ENCODE results near the gene ROBO2. TPM values are rescaled to one million over a fixed set of nuclear protein-coding genes. Genes with fewer than 3 reads are reported as not detected.

The ROBO2 gene
- total RNA-seq, 1 experiment from 2014 or later, result 0.07 TPM

- Histone ChIP-seq H3K4me3 (no peak overlapping the region), H3K9me3 (no peaks in the 10 kb centered on the region), H3K27me3 (no peaks in the 10 kb centered on the region), H3K36me3 (no peaks in the 10 kb centered on the region)
- no peak for DNase-seq
Observed at GRCh38 chr3:77319711-77320110, 279.8 kb downstream of the ROBO2 start.

- no peaks in the 10 kb centered on the region for H3K27me3 ChIP-seq
Observed at GRCh38 chr3:77320514-77320913, 280.6 kb downstream of the ROBO2 start.

DNA sequence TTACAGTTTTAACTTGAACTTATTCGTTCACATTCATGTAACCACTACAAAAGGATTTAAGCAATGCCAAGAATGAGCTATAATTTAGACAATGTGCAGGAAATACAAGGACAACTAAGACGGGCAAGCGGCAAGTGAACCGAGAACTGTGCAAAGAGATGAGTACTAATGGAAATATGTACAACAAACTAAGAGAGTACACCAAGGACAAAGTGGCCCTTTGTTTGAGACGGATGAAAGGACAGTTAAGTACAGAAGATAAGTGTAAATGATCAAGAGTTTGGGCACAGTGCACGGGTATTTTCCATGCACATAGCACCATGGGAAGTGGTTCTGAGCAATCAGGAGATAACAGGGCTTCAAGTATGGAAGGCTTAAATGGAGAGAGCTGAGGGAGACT lies 281.7 kb downstream of the ROBO2 start:
- H3K36me3 ChIP-seq, result no peaks in the 10 kb centered on the region
- H3K27me3 ChIP-seq, result no peaks in the 10 kb centered on the region
- DNase-seq, result no peak

More at GRCh38 chr3:77320514-77320913, 280.6 kb downstream of the ROBO2 start:
- Histone ChIP-seq H3K4me3 (no peak overlapping the region), H3K9me3 (no peaks in the 10 kb centered on the region), H3K36me3 (no peaks in the 10 kb centered on the region)
- no peak for DNase-seq

GRCh38 chr3:77323626-77324025 lies 283.7 kb downstream of the ROBO2 start:
- no peak for DNase-seq
- H3K4me3 ChIP-seq, result no peak overlapping the region
- H3K36me3 ChIP-seq, result no peaks in the 10 kb centered on the region
- no peaks in the 10 kb centered on the region for H3K27me3 ChIP-seq
- no peaks in the 10 kb centered on the region for H3K9me3 ChIP-seq

More for the DNA sequence above, 281.7 kb downstream of the ROBO2 start:
- Histone ChIP-seq H3K4me3 (no peak overlapping the region), H3K9me3 (no peaks in the 10 kb centered on the region)

- H3K4me3 ChIP-seq, result no peak overlapping the region
- DNase-seq, result no peak
- H3K27me3 ChIP-seq, result no peaks in the 10 kb centered on the region
- H3K36me3 ChIP-seq, result no peaks in the 10 kb centered on the region
- H3K9me3 ChIP-seq, result no peaks in the 10 kb centered on the region
Observed at GRCh38 chr3:77324105-77324504, 284.2 kb downstream of the ROBO2 start.

DNA sequence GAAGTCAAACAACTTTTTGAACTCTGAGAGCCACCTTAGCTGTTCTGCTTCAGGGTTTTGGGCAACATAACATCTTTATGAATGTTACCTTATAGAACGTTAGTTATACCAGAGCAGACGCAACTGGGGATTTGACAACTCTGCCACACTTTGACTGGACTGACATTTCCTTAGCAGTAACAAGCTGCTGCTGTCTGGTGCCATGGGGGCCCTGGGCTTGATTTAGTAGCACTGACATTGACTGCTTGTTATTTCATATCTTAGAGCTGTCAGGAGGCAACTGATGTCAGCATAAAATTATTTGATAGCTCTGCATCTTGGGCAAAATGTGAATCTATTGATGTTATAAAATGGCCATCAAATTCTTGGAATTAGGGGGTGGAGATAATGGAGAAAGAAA lies 285.4 kb downstream of the ROBO2 start:
- Histone ChIP-seq H3K27me3 (no peaks in the 10 kb centered on the region), H3K4me3 (no peak overlapping the region), H3K36me3 (no peaks in the 10 kb centered on the region), H3K9me3 (no peaks in the 10 kb centered on the region)
- DNase-seq, result no peak

DNA sequence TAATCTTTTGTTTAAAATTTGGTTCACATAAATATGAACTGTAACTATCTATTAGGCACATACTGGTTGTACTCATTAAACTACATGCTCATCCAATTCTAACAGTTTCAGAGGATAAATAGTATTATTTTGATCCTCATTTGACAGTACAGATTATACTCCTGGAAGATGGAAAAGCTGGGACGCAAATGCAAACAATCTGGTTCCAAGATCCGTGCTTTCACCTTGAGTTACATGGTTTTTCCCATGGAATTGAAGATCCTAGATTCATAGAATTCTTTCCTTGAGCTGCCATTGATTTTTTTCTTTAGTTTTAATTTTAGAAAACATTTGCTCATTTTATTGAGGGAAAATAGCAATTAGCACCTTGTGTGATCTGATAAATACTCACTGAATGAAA lies 285.8 kb downstream of the ROBO2 start:
- Histone ChIP-seq H3K9me3 (no peaks in the 10 kb centered on the region), H3K36me3 (no peaks in the 10 kb centered on the region), H3K4me3 (no peak overlapping the region), H3K27me3 (no peaks in the 10 kb centered on the region)
- DNase-seq, result no peak

DNA sequence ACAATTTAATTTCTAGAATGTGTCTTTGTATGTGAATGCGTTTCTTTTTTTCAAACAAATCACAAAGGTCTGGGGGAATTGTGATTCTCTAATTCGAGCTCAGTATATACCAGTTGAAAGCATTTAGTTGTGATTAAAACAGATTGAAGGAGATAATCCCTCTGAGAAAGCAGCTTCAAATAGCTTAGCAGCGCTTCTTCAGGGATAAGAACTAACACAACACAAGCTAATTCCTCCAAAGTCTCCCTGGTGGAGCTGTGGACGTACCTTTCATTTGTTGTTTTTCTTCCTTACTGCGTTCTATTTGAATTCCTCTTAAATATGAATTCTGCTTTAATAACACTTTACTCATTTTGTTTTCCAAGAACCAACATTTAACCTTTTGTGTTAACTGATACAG lies 286.7 kb downstream of the ROBO2 start:
- no peaks in the 10 kb centered on the region for H3K27me3 ChIP-seq
- no peak for DNase-seq
- no peak overlapping the region for H3K4me3 ChIP-seq
- no peaks in the 10 kb centered on the region for H3K9me3 ChIP-seq
- H3K36me3 ChIP-seq, result no peaks in the 10 kb centered on the region

DNA sequence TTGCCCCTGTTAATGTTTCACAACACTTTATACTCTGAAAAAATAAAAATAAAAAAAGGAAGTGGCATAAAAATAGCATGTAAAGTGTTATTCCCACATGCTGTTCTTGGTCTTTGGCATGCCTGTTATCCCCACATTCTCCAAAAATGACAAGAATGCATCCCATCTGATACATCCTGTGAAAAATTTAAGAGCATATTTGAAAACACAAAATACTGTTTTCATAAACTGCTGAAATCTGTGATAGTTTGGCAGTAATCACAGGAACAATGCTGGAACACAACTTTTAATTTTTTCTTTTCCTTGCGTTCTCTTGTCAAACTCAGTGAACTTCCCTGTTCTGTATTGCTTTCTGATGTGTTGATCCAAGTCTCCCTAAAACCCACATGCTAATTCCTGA lies 288.8 kb downstream of the ROBO2 start:
- DNase-seq, result no peak

DNA sequence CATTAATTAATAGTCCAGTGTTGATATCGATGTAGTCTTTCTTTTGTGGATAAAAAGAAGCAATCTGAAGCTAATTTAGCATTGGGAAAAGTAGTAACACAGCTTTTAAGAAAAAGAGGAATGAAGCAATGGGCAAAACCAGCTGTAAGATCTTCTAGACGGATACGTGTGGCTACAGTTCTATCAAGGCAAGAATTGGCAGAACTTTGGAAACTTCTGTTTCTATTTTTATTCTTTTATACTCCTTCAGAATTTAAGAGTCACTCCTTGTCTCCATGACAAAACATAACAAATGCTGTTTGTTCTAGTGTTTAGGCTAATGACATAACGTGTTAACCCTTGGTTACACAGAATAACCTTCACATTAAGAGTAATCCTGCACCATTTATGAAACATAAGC lies 289.2 kb downstream of the ROBO2 start:
- Histone ChIP-seq H3K4me3 (no peak overlapping the region), H3K27me3 (no peaks in the 10 kb centered on the region), H3K9me3 (no peaks in the 10 kb centered on the region), H3K36me3 (no peaks in the 10 kb centered on the region)
- no peak for DNase-seq

More for the DNA sequence above, 288.8 kb downstream of the ROBO2 start:
- H3K4me3 ChIP-seq, result no peak overlapping the region
- H3K27me3 ChIP-seq, result no peaks in the 10 kb centered on the region
- H3K36me3 ChIP-seq, result no peaks in the 10 kb centered on the region
- H3K9me3 ChIP-seq, result no peaks in the 10 kb centered on the region

DNA sequence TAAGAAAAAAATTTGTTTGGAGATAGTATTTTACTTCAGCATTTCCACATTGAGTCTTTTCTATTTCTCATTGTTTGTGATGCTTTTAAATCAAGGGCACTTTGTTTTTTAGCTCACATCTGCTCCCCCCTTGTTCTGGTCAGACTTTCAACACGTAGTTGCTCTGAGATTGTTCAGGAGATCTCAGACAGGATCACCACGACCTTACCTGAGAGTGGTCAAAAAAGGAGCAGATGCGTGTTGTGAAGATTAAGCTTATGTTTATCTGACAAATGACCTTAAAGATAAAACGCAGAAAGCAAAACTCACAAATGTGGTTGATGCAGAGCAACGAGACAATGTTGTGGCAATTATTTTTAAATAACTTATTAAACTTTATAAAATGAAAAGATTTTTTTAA lies 298.3 kb downstream of the ROBO2 start:
- Histone ChIP-seq H3K4me3 (no peak overlapping the region), H3K27me3 (no peaks in the 10 kb centered on the region), H3K9me3 (no peaks in the 10 kb centered on the region), H3K36me3 (no peaks in the 10 kb centered on the region)
- no peak for DNase-seq

GRCh38 chr3:77342027-77342426 lies 302.1 kb downstream of the ROBO2 start:
- Histone ChIP-seq H3K4me3 (no peak overlapping the region), H3K36me3 (no peaks in the 10 kb centered on the region), H3K9me3 (no peaks in the 10 kb centered on the region), H3K27me3 (no peaks in the 10 kb centered on the region)
- DNase-seq, result no peak

GRCh38 chr3:77342688-77343087 lies 302.8 kb downstream of the ROBO2 start:
- DNase-seq, result no peak
- Histone ChIP-seq H3K9me3 (no peaks in the 10 kb centered on the region), H3K4me3 (no peak overlapping the region), H3K36me3 (no peaks in the 10 kb centered on the region), H3K27me3 (no peaks in the 10 kb centered on the region)

GRCh38 chr3:77345009-77345408 lies 305.1 kb downstream of the ROBO2 start:
- H3K36me3 ChIP-seq, result no peaks in the 10 kb centered on the region
- DNase-seq, result no peak
- H3K4me3 ChIP-seq, result no peak overlapping the region
- H3K27me3 ChIP-seq, result no peaks in the 10 kb centered on the region
- H3K9me3 ChIP-seq, result no peaks in the 10 kb centered on the region

GRCh38 chr3:77348244-77348855 lies 308.5 kb downstream of the ROBO2 start:
- no peaks in the 10 kb centered on the region for H3K36me3 ChIP-seq
- DNase-seq, result peak; percentile 0
- H3K27me3 ChIP-seq, result no peaks in the 10 kb centered on the region
- H3K4me3 ChIP-seq, result no peak overlapping the region
- no peaks in the 10 kb centered on the region for H3K9me3 ChIP-seq

- no peak overlapping the region for H3K4me3 ChIP-seq
- no peaks in the 10 kb centered on the region for H3K36me3 ChIP-seq
- H3K27me3 ChIP-seq, result no peaks in the 10 kb centered on the region
- no peaks in the 10 kb centered on the region for H3K9me3 ChIP-seq
- DNase-seq, result no peak
Observed at GRCh38 chr3:77354958-77355357, 315.1 kb downstream of the ROBO2 start.

DNA sequence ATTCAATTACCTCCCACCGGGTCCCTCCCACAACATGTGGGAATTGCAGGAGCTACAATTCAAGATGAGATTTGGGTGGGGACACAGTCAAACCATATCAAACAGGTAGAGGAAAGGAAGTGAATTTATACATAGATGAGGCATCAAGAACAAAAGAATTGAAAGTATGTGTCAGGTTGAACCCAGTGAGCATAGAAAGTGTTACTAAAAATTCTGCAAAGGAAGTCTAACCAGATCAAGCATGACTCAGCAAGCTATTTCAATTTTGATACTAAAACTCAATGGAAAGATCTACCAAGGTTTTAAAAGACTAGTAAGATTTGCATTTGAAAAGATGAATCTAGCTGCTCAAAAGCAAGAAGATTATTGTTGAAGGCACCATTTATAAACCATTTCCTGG lies 323.0 kb downstream of the ROBO2 start:
- H3K27me3 ChIP-seq, result no peaks in the 10 kb centered on the region
- H3K4me3 ChIP-seq, result no peak overlapping the region
- H3K36me3 ChIP-seq, result no peaks in the 10 kb centered on the region
- no peak for DNase-seq
- no peaks in the 10 kb centered on the region for H3K9me3 ChIP-seq

- no peaks in the 10 kb centered on the region for H3K9me3 ChIP-seq
- no peak overlapping the region for H3K4me3 ChIP-seq
- no peak for DNase-seq
- no peaks in the 10 kb centered on the region for H3K36me3 ChIP-seq
- no peaks in the 10 kb centered on the region for H3K27me3 ChIP-seq
Observed at GRCh38 chr3:77365152-77365551, 325.3 kb downstream of the ROBO2 start.

GRCh38 chr3:77370413-77370812 lies 330.5 kb downstream of the ROBO2 start:
- Histone ChIP-seq H3K9me3 (no peaks in the 10 kb centered on the region), H3K4me3 (no peak overlapping the region), H3K27me3 (no peaks in the 10 kb centered on the region), H3K36me3 (no peaks in the 10 kb centered on the region)
- DNase-seq, result peak; percentile 65

All from MG63 (cell line).